Measurements from ENCODE around the gene MINDY4.

- no peak for TF ChIP-seq KLF5 (IDR thresholded peaks at IDR 0.05; ENCODE audit: partially characterized antibody)
- TF ChIP-seq STAT1 (conservative IDR thresholded peaks at IDR 0.05), result no peak
- TF ChIP-seq KAT2A (conservative IDR thresholded peaks at IDR 0.05; ENCODE audit: control insufficient read depth, low read depth, low read length), result no peak
- TF ChIP-seq SMARCA5 (IDR thresholded peaks at IDR 0.05), result no peak
- no peak for TF ChIP-seq ZNF274 (IDR thresholded peaks at IDR 0.05; ENCODE audit: insufficient read depth, insufficient read length)
- TF ChIP-seq PML (IDR thresholded peaks at IDR 0.05; ENCODE audit: low read length), result no peak
- TF ChIP-seq, protein P1, sequence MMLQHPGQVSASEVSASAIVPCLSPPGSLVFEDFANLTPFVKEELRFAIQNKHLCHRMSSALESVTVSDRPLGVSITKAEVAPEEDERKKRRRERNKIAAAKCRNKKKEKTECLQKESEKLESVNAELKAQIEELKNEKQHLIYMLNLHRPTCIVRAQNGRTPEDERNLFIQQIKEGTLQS (IDR thresholded peaks at IDR 0.05; ENCODE audit: borderline replicate concordance, extremely low read depth, low read depth, low read length), result no peak
These were observed 71.6 kb downstream of the MINDY4 start for GRCh38 chr7:30842542-30843451.
